Measurements from ENCODE around the gene NLRC3. TPM values are rescaled to one million over a fixed set of nuclear protein-coding genes. Genes with fewer than 3 reads are reported as not detected.

NLRC3 gene
- total RNA-seq, 1 experiment from 2014 or later, result 0.26 TPM

DNA sequence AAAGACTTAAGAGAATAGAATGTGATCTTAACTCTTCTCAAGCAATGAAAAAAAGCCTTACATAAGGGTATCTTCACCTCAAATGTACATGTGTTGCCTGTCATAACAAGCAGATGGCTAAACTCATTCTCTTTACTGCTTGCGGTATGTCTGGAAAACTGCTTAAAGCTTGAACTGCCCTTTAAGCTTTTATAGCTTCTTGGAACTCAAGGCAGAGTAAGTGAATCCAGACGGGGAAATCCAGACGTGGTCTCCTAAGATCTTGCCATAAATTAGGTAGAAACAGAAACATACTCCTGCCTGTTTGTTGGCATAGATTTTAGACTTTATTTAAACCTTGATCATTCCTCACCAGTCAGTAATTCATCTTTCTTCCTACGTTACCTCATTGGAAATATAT lies 56.8 kb downstream of the NLRC3 start:
- POLR2A ChIA-PET, result no interaction called here
- Mint-ChIP-seq H3K27ac (no peak overlapping the region), H3K4me3 (no peak overlapping the region), H3K9me3 (no peaks in the 10 kb centered on the region), H3K27me3 (ENCODE audit: low read depth) (no peaks in the 10 kb centered on the region), H3K4me1 (peaks cover 2% of the 10 kb centered on the region; the same call in 1 of the 2 replicates), H3K36me3 (peaks cover 24% of the 10 kb centered on the region)
- no peak for ATAC-seq
- no peak for DNase-seq (ENCODE audit: low spot score)
- TF ChIP-seq, protein P1, sequence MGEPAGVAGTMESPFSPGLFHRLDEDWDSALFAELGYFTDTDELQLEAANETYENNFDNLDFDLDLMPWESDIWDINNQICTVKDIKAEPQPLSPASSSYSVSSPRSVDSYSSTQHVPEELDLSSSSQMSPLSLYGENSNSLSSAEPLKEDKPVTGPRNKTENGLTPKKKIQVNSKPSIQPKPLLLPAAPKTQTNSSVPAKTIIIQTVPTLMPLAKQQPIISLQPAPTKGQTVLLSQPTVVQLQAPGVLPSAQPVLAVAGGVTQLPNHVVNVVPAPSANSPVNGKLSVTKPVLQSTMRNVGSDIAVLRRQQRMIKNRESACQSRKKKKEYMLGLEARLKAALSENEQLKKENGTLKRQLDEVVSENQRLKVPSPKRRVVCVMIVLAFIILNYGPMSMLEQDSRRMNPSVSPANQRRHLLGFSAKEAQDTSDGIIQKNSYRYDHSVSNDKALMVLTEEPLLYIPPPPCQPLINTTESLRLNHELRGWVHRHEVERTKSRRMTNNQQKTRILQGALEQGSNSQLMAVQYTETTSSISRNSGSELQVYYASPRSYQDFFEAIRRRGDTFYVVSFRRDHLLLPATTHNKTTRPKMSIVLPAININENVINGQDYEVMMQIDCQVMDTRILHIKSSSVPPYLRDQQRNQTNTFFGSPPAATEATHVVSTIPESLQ (CRISPR knock-in tag; IDR thresholded peaks at IDR 0.05), result no peak
- TF ChIP-seq TP53 (CRISPR knock-in tag; IDR thresholded peaks at IDR 0.05) (no peak), E2F4 (CRISPR knock-in tag; IDR thresholded peaks at IDR 0.05; ENCODE audit: borderline replicate concordance, low read depth) (no peak), NR2C2 (CRISPR knock-in tag; IDR thresholded peaks at IDR 0.05) (no peak), RELA (CRISPR knock-in tag; IDR thresholded peaks at IDR 0.05; ENCODE audit: borderline replicate concordance) (no peak), SMAD3 (CRISPR knock-in tag; IDR thresholded peaks at IDR 0.05; ENCODE audit: borderline replicate concordance) (no peak), FOXP1 (CRISPR knock-in tag; IDR thresholded peaks at IDR 0.05; ENCODE audit: borderline replicate concordance) (no peak), JUN (CRISPR knock-in tag; IDR thresholded peaks at IDR 0.05) (no peak), TEAD4 (CRISPR knock-in tag; IDR thresholded peaks at IDR 0.05) (no peak), ZNF396 (CRISPR knock-in tag; IDR thresholded peaks at IDR 0.05; ENCODE audit: borderline replicate concordance) (no peak), NFATC4 (CRISPR knock-in tag; IDR thresholded peaks at IDR 0.05) (no peak), GTF2I (CRISPR knock-in tag; conservative IDR thresholded peaks at IDR 0.05) (no peak)
- CTCF ChIA-PET, result no interaction called here

DNA sequence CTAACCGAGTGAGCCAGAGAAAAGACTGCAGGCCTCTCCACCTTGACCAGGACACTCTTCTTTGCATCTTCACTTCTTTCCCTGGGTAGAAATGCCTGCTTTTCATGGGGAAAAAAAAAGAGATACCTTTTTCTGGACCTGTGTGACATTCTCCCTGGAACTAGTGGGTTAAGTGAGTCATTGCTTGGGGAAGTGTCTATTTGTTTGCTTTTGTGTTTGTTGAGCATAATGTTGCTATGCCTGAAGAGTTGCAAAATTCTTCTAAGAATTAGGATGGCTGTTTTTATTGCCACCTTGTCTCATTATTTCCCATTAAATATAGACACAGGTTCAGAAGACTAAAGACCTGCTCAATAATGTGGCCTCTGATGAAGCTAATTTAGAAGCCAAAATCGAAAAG lies 57.6 kb downstream of the NLRC3 start:
- no peak overlapping the region for H3K27ac Mint-ChIP-seq
- no peak overlapping the region for H3K4me3 Mint-ChIP-seq
- peaks cover 2% of the 10 kb centered on the region; the same call in 1 of the 2 replicates for H3K4me1 Mint-ChIP-seq
- H3K36me3 Mint-ChIP-seq, result peaks cover 24% of the 10 kb centered on the region
- ATAC-seq (no peak), DNase-seq (ENCODE audit: low spot score) (no peak)
- POLR2A ChIA-PET, result no interaction called here
- H3K9me3 Mint-ChIP-seq, result no peaks in the 10 kb centered on the region
- CTCF ChIA-PET, result no interaction called here
- no peaks in the 10 kb centered on the region for H3K27me3 Mint-ChIP-seq (ENCODE audit: low read depth)
- TF ChIP-seq JUN (CRISPR knock-in tag; IDR thresholded peaks at IDR 0.05) (no peak), SOX15 (CRISPR knock-in tag; IDR thresholded peaks at IDR 0.05) (no peak), ZNF396 (CRISPR knock-in tag; IDR thresholded peaks at IDR 0.05; ENCODE audit: borderline replicate concordance) (no peak), CDX4 (CRISPR knock-in tag; IDR thresholded peaks at IDR 0.05; ENCODE audit: borderline replicate concordance) (no peak), ZNF425 (CRISPR knock-in tag; conservative IDR thresholded peaks at IDR 0.05) (no peak), TP53 (CRISPR knock-in tag; IDR thresholded peaks at IDR 0.05) (no peak), GTF2I (CRISPR knock-in tag; conservative IDR thresholded peaks at IDR 0.05) (no peak), ZNF671 (CRISPR knock-in tag; IDR thresholded peaks at IDR 0.05) (no peak), FOXJ3 (CRISPR knock-in tag; IDR thresholded peaks at IDR 0.05; ENCODE audit: borderline replicate concordance) (no peak), E2F5 (CRISPR knock-in tag; IDR thresholded peaks at IDR 0.05) (no peak)
- TF ChIP-seq, protein P2, sequence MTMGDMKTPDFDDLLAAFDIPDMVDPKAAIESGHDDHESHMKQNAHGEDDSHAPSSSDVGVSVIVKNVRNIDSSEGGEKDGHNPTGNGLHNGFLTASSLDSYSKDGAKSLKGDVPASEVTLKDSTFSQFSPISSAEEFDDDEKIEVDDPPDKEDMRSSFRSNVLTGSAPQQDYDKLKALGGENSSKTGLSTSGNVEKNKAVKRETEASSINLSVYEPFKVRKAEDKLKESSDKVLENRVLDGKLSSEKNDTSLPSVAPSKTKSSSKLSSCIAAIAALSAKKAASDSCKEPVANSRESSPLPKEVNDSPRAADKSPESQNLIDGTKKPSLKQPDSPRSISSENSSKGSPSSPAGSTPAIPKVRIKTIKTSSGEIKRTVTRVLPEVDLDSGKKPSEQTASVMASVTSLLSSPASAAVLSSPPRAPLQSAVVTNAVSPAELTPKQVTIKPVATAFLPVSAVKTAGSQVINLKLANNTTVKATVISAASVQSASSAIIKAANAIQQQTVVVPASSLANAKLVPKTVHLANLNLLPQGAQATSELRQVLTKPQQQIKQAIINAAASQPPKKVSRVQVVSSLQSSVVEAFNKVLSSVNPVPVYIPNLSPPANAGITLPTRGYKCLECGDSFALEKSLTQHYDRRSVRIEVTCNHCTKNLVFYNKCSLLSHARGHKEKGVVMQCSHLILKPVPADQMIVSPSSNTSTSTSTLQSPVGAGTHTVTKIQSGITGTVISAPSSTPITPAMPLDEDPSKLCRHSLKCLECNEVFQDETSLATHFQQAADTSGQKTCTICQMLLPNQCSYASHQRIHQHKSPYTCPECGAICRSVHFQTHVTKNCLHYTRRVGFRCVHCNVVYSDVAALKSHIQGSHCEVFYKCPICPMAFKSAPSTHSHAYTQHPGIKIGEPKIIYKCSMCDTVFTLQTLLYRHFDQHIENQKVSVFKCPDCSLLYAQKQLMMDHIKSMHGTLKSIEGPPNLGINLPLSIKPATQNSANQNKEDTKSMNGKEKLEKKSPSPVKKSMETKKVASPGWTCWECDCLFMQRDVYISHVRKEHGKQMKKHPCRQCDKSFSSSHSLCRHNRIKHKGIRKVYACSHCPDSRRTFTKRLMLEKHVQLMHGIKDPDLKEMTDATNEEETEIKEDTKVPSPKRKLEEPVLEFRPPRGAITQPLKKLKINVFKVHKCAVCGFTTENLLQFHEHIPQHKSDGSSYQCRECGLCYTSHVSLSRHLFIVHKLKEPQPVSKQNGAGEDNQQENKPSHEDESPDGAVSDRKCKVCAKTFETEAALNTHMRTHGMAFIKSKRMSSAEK (CRISPR knock-in tag; IDR thresholded peaks at IDR 0.05; ENCODE audit: borderline replicate concordance), result no peak
- TF ChIP-seq, protein P3, sequence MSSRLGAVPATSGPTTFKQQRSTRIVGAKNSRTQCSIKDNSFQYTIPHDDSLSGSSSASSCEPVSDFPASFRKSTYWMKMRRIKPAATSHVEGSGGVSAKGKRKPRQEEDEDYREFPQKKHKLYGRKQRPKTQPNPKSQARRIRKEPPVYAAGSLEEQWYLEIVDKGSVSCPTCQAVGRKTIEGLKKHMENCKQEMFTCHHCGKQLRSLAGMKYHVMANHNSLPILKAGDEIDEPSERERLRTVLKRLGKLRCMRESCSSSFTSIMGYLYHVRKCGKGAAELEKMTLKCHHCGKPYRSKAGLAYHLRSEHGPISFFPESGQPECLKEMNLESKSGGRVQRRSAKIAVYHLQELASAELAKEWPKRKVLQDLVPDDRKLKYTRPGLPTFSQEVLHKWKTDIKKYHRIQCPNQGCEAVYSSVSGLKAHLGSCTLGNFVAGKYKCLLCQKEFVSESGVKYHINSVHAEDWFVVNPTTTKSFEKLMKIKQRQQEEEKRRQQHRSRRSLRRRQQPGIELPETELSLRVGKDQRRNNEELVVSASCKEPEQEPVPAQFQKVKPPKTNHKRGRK (CRISPR knock-in tag; IDR thresholded peaks at IDR 0.05; ENCODE audit: borderline replicate concordance), result no peak
